H1 (cell line): Measurements from ENCODE around the gene DKKL1. TPM values are rescaled to one million over a fixed set of nuclear protein-coding genes. Genes with fewer than 3 reads are reported as not detected.

ENCODE experiments used
- BCL11A ChIP-seq, 2 experiments: IDR thresholded peaks; one replicate each; pipeline ENCODE4 v1.6.1; 2011; ENCODE audit warnings: low read depth in 2 of 2, low read length in 2 of 2, mild to moderate bottlenecking in 2 of 2
- CBX5 ChIP-seq: fragments of 300-800, 300-1000 bp; sonication (generic); IDR thresholded peaks from 2 replicates; pipeline ENCODE4 v1.7.1; 2016; ENCODE audit warnings: antibody characterized with exemption, low read length, low read depth
- CHD1 ChIP-seq: IDR thresholded peaks from 2 replicates; pipeline ENCODE4 v1.6.1; 2012; ENCODE audit warnings: low read depth, low read length, improper control_type of control experiment
- RNF2 ChIP-seq: fragments of 200-900, 300-1000 bp; sonication (generic); IDR thresholded peaks from 2 replicates; pipeline ENCODE4 v1.7.1; 2016; ENCODE audit warnings: borderline replicate concordance, low read depth, mild to moderate bottlenecking, antibody characterized with exemption, low read length; ENCODE audit not compliant: poor library complexity, severe bottlenecking; ENCODE audit errors: missing control alignments
- SRF ChIP-seq: IDR thresholded peaks from 2 replicates; pipeline ENCODE4 v1.6.1; 2011; ENCODE audit warnings: mild to moderate bottlenecking, low read depth, low read length, moderate library complexity
- TEAD4 ChIP-seq: IDR thresholded peaks from 2 replicates; pipeline ENCODE4 v1.6.1; 2012; ENCODE audit warnings: low read depth, low read length, inconsistent platforms, mixed read lengths
- ZNF274 ChIP-seq: IDR thresholded peaks from 2 replicates; pipeline ENCODE4 v1.7.0; 2012; ENCODE audit warnings: low read length, borderline replicate concordance; ENCODE audit errors: extremely low read depth
- polyA plus RNA-seq, 7 experiments: library from polyadenylated mRNA; depleted of rRNA in 3 of 7; stranded (reverse) in 5 of 7; unstranded in 2 of 7; fragments of >200 nt in 5 of 7; fragments of 200-250 nt in 2 of 7; gene quantifications; 1 replicate in 5 of 7; 2 replicates in 1 of 7; 4 replicates in 1 of 7; pipeline versions ENCODE4 v1.2.1 to v1.2.3, GENCODE V29; 2011 to 2013; ENCODE audit warnings: missing spikeins in 2 of 7, mixed read lengths in 2 of 7
- total RNA-seq: library from RNA; stranded (reverse); fragmentation: NEBNext Ultra II Directional; extraction: Animal tissue kit (Norgen Biotek cat#: 25700); gene quantifications from 2 replicates; pipeline ENCODE4 v1.2.1, GENCODE V29; 2021

Gene DKKL1
- total and polyA plus RNA-seq, 2 of the 8 experiments (the other 6 are each of a cell fraction or from before 2014, with no cell fraction given): 2.6 to 6.8 TPM

- no peak for TF ChIP-seq RNF2
- TF ChIP-seq CBX5: no peak
- TF ChIP-seq TEAD4: no peak
- TF ChIP-seq BCL11A (IDR thresholded peaks at IDR 0.05; ENCODE audit: low read depth in 2 of 2, low read length in 2 of 2): no peak
- TF ChIP-seq CHD1: no peak
- no peak for TF ChIP-seq SRF
- no peak for TF ChIP-seq ZNF274
These were observed 37.4 kb upstream of the DKKL1 start (continued) for GRCh38 chr19:49326165-49326704.
